ENCODE measurements around the gene HLTF. TPM values are rescaled to one million over a fixed set of nuclear protein-coding genes. Genes with fewer than 3 reads are reported as not detected.
A peak's percentile ranks its signal among the peaks of the same experiment; 100 is the strongest.

Gene HLTF
- total RNA-seq, 1 donor from 2014 or later = 21.6 TPM

GRCh38 chr3:149081772-149082171 is 4.6 kb downstream of the HLTF start:
- Histone ChIP-seq H3K36me3 (ENCODE audit: control insufficient read depth, insufficient read depth, low read length) (no peaks in the 10 kb centered on the region), H3K4me3 (ENCODE audit: low read depth, low read length) (no peak overlapping the region), H3K27me3 (ENCODE audit: control insufficient read depth, insufficient read depth, low read length) (no peaks in the 10 kb centered on the region)
- TF ChIP-seq CTCF (IDR thresholded peaks at IDR 0.05; ENCODE audit: insufficient read depth, low read length, poor library complexity, severe bottlenecking) = no peak
- DNase-seq (ENCODE audit: low read depth) = no peak

- no peak for TF ChIP-seq CTCF (IDR thresholded peaks at IDR 0.05; ENCODE audit: insufficient read depth, low read length, poor library complexity, severe bottlenecking)
- DNase-seq (ENCODE audit: low read depth) = no peak
- no peaks in the 10 kb centered on the region for H3K27me3 ChIP-seq (ENCODE audit: control insufficient read depth, insufficient read depth, low read length)
These were observed 5.6 kb downstream of the HLTF start for GRCh38 chr3:149080699-149081091.

GRCh38 chr3:149080011-149080698 is 6.2 kb downstream of the HLTF start:
- no peak for DNase-seq (ENCODE audit: low read depth)
- Histone ChIP-seq H3K4me3 (ENCODE audit: low read depth, low read length) (no peak overlapping the region), H3K36me3 (ENCODE audit: control insufficient read depth, insufficient read depth, low read length) (no peaks in the 10 kb centered on the region), H3K27me3 (ENCODE audit: control insufficient read depth, insufficient read depth, low read length) (no peaks in the 10 kb centered on the region)
- TF ChIP-seq CTCF (IDR thresholded peaks at IDR 0.05; ENCODE audit: insufficient read depth, low read length, poor library complexity, severe bottlenecking) = no peak

More at GRCh38 chr3:149080699-149081091, 5.6 kb downstream of the HLTF start:
- H3K4me3 ChIP-seq (ENCODE audit: low read depth, low read length) = no peak overlapping the region
- no peaks in the 10 kb centered on the region for H3K36me3 ChIP-seq (ENCODE audit: control insufficient read depth, insufficient read depth, low read length)

GRCh38 chr3:149077628-149078027 is 8.7 kb downstream of the HLTF start:
- TF ChIP-seq CTCF (IDR thresholded peaks at IDR 0.05; ENCODE audit: insufficient read depth, low read length, poor library complexity, severe bottlenecking) = no peak
- peak; percentile 23 for DNase-seq (ENCODE audit: low read depth)
- no peaks in the 10 kb centered on the region for H3K27me3 ChIP-seq (ENCODE audit: control insufficient read depth, insufficient read depth, low read length)
- H3K36me3 ChIP-seq (ENCODE audit: control insufficient read depth, insufficient read depth, low read length) = peaks cover 1% of the 10 kb centered on the region
- no peak overlapping the region for H3K4me3 ChIP-seq (ENCODE audit: low read depth, low read length)

GRCh38 chr3:149067883-149068282 is 18.4 kb downstream of the HLTF start:
- Histone ChIP-seq H3K27me3 (ENCODE audit: control insufficient read depth, insufficient read depth, low read length) (no peaks in the 10 kb centered on the region), H3K36me3 (ENCODE audit: control insufficient read depth, insufficient read depth, low read length) (no peaks in the 10 kb centered on the region), H3K4me3 (ENCODE audit: low read depth, low read length) (no peak overlapping the region)
- DNase-seq (ENCODE audit: low read depth) = no peak
- TF ChIP-seq CTCF (IDR thresholded peaks at IDR 0.05; ENCODE audit: insufficient read depth, low read length, poor library complexity, severe bottlenecking) = no peak

GRCh38 chr3:149061776-149062175 is 24.6 kb downstream of the HLTF start:
- TF ChIP-seq CTCF (IDR thresholded peaks at IDR 0.05; ENCODE audit: insufficient read depth, low read length, poor library complexity, severe bottlenecking) = no peak
- DNase-seq (ENCODE audit: low read depth) = no peak
- H3K4me3 ChIP-seq (ENCODE audit: low read depth, low read length) = no peak overlapping the region

More at GRCh38 chr3:149061776-149062175, 24.6 kb downstream of the HLTF start:
- H3K36me3 ChIP-seq (ENCODE audit: control insufficient read depth, insufficient read depth, low read length) = peaks cover 2% of the 10 kb centered on the region
- H3K27me3 ChIP-seq (ENCODE audit: control insufficient read depth, insufficient read depth, low read length) = no peaks in the 10 kb centered on the region

Measured in kidney epithelial cell (primary cell).